Upper lobe of left lung (tissue), 4 donors: Measurements from ENCODE around the gene DOCK11.

Experiments used
- EP300 ChIP-seq, 4 donors: sonication (generic); formaldehyde crosslinking; IDR thresholded peaks; one replicate each; pipeline ENCODE4 v1.5.1; 2017; ENCODE audit warnings: antibody characterized with exemption in 4 of 4, control low read depth in 2 of 4
- TF ChIP-seq, protein P1 (sequence below), 6 experiments: fragments of 450-650 bp in 4 of 6; fragments of 200-600 bp in 2 of 6; sonication (generic) in 2 of 6; IDR thresholded peaks; one replicate each; pipeline ENCODE4 v1.5.1; 2016 to 2019; ENCODE audit warnings: antibody characterized with exemption in 6 of 6

DNA sequence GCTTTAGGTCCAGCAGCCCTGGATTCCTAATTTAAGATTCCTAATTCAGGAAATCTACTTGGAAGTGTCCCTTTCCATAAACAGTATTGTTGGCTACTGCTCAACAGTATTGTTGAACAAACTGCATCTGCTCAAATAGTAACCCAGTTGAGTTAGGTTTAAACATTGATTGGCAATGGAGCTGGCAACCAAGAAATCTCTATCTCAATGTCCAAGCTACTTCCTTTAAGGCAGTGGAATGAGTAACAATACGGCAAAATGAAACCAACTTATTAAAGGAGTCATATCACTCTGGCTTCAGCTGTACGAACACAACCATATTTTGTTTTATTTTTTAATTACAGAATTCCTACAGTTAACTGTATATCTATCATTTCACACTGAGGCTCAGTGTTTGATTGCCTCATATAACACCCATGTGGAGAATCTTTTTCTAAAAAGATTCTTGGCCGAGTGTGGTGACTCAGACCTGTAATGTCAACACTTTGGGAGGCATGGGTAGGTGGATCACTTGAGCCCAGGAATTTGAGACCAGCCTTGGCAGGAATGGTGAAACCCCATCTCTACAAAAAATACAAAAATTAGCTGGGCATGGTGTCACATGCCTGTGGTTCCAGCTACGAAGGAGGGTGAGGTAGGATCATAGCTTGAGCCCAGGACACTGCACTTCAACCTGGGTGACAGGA is 160.1 kb downstream of the DOCK11 start:
- TF ChIP-seq EP300 (IDR thresholded peaks at IDR 0.05): no peak
- TF ChIP-seq, protein P1, sequence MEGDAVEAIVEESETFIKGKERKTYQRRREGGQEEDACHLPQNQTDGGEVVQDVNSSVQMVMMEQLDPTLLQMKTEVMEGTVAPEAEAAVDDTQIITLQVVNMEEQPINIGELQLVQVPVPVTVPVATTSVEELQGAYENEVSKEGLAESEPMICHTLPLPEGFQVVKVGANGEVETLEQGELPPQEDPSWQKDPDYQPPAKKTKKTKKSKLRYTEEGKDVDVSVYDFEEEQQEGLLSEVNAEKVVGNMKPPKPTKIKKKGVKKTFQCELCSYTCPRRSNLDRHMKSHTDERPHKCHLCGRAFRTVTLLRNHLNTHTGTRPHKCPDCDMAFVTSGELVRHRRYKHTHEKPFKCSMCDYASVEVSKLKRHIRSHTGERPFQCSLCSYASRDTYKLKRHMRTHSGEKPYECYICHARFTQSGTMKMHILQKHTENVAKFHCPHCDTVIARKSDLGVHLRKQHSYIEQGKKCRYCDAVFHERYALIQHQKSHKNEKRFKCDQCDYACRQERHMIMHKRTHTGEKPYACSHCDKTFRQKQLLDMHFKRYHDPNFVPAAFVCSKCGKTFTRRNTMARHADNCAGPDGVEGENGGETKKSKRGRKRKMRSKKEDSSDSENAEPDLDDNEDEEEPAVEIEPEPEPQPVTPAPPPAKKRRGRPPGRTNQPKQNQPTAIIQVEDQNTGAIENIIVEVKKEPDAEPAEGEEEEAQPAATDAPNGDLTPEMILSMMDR (IDR thresholded peaks at IDR 0.05): no peak
